Spleen (tissue), 11 donors: ENCODE data around the gene DBT. TPM values are rescaled to one million over a fixed set of nuclear protein-coding genes. Genes with fewer than 3 reads are reported as not detected.

Experiments
- DNase-seq: peaks from one replicate; pipeline ENCODE4 v3.0.0-alpha.2; 2020
- H3K27ac ChIP-seq, 8 donors: fragments of 200-600 bp; sonication (generic) in 7 of 8; 1 replicate in 4 of 8; 2 replicates in 4 of 8; pipeline versions ENCODE4 v1.5.0 to v1.8.0; 2016 to 2021; ENCODE audit warnings: inconsistent platforms in 4 of 8, mild to moderate bottlenecking in 4 of 8, moderate library complexity in 1 of 8
- H3K27me3 ChIP-seq, 7 donors: fragments of 200-600 bp; sonication (generic) in 6 of 7; replicated peaks in 1 of 7; 1 replicate in 4 of 7; 2 replicates in 3 of 7; pipeline versions ENCODE4 v1.5.0 to v1.8.0; 2016 to 2021; ENCODE audit warnings: inconsistent platforms in 3 of 7, mild to moderate bottlenecking in 1 of 7
- H3K36me3 ChIP-seq, 6 donors: fragments of 200-600 bp; sonication (generic) in 5 of 6; 1 replicate in 4 of 6; 2 replicates in 2 of 6; pipeline versions ENCODE4 v1.5.0 to v1.8.0; 2016 to 2021; ENCODE audit warnings: inconsistent platforms in 2 of 6
- H3K4me1 ChIP-seq, 6 donors: fragments of 200-600 bp; sonication (generic) in 5 of 6; 1 replicate in 3 of 6; 2 replicates in 3 of 6; pipeline versions ENCODE4 v1.5.0 to v1.8.0; 2016 to 2021; ENCODE audit warnings: inconsistent platforms in 3 of 6
- H3K4me3 ChIP-seq, 8 donors: fragments of 200-600 bp; sonication (generic) in 7 of 8; 1 replicate in 4 of 8; 2 replicates in 4 of 8; pipeline versions ENCODE4 v1.5.0 to v1.8.0; 2016 to 2021; ENCODE audit warnings: inconsistent platforms in 4 of 8, mild to moderate bottlenecking in 4 of 8, moderate library complexity in 2 of 8
- H3K9me3 ChIP-seq, 8 donors: fragments of 200-600 bp; sonication (generic) in 7 of 8; 1 replicate in 4 of 8; 2 replicates in 4 of 8; pipeline versions ENCODE4 v1.5.0 to v1.8.0; 2016 to 2021; ENCODE audit warnings: inconsistent platforms in 4 of 8
- POLR2A ChIP-seq, 3 donors: fragments of 450-650 bp; IDR thresholded peaks; one replicate each; pipeline ENCODE4 v1.5.1; 2017; ENCODE audit warnings: antibody characterized with exemption in 3 of 3, mild to moderate bottlenecking in 1 of 3
- POLR2AphosphoS5 ChIP-seq, 3 donors: sonication (generic); formaldehyde crosslinking; IDR thresholded peaks; one replicate each; pipeline ENCODE4 v1.5.1; 2017; ENCODE audit warnings: antibody characterized with exemption in 3 of 3
- WGBS, 5 donors: extraction: QIAGEN DNeasy Blood & Tissue Kit in 3 of 5; methylation state at CpG; one replicate each; pipeline versions ENCODE4 v1.1.5 to v1.1.7; 2013 to 2018; 5-methylcytosine and 5-hydroxymethylcytosine counted together
- intact Hi-C: fragments of 100-400 bp; cut with DNase I; formaldehyde crosslinking; loops from one replicate; pipeline ENCODE4 v1.15.0; 2023; ENCODE audit warnings: low total_unique reads
- polyA plus RNA-seq, 3 donors: library from polyadenylated mRNA; stranded (reverse); fragments of 200-250 nt; gene quantifications; one replicate each; pipeline ENCODE4 v1.2.1, GENCODE V29; 2013
- total RNA-seq, 7 donors: library from RNA; depleted of rRNA in 3 of 7; stranded (reverse); fragments of >200 nt in 3 of 7; fragmentation: NEBNext Ultra II Directional in 4 of 7; extraction: Animal tissue kit (Norgen Biotek cat#: 25700) in 4 of 7; gene quantifications; one replicate each; pipeline versions ENCODE4 v1.1.0 to v1.2.1, GENCODE V29; 2016 to 2021
- TF ChIP-seq, protein P1 (sequence below), 11 experiments: fragments of 200-600 bp in 7 of 11; fragments of 450-650 bp in 4 of 11; sonication (generic) in 4 of 11; IDR thresholded peaks in 8 of 11; conservative IDR thresholded peaks in 3 of 11; 1 replicate in 7 of 11; 2 replicates in 4 of 11; pipeline versions ENCODE4 v1.4.0 to v1.8.0; 2016 to 2021; ENCODE audit warnings: antibody characterized with exemption in 11 of 11, inconsistent platforms in 4 of 11, mild to moderate bottlenecking in 1 of 11
- donor health status: healthy with polysubstance abuse.
- donor health status: DM: no; HTN: no; CAD: no; lungs with moderate emphysema.
- donor health status: DM: no; HTN: no; CAD: no.
- donor health status: Bipolar disorder and iron deficiency.
- donor health status: healthy.
- donor health status: DM: no; HTN: no; CAD: no.
- donor health status: DM: yes; HTN: yes; CAD: no.

Gene DBT
- total and polyA plus RNA-seq, 10 donors: 1.8 to 13.4 (median 6.8) TPM

DNA sequence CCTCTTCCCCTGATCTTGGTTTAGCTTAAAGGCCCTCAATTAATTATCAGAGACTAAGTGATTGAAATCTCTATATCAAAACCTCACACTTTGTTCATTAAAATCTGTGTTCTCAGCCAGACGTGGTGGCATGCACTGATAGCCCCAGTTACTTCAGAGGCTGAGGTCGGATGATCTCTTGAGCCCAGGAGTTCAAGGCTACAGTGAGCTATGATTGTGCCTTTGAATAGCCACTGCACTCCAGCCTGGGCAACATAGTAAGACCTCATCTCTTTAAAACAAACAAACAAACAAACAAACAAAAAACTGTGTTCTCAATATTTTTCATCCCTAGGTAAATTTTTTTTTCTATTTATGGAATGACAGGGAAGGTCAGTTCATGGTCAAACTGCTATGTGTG is 98.0 kb downstream of the DBT start:
- intact Hi-C loops: no loop called here
- Histone ChIP-seq H3K36me3 (peaks cover 0 to 43% (median 28%) of the 10 kb centered on the region in 6 donors), H3K27ac (peak overlapping the region in 2 of 8 donors; percentile 31 to 33), H3K4me3 (no peak overlapping the region), H3K9me3 (no peaks in the 10 kb centered on the region), H3K4me1 (peaks cover 0 to 14% (median 10%) of the 10 kb centered on the region in 6 donors), H3K27me3 (no peaks in the 10 kb centered on the region)
- no peak for DNase-seq
- WGBS, 5 donors: 46 to 75% (median 68%) methylated on average over 2 of the region's 2 CpGs
- no peak for TF ChIP-seq POLR2A (IDR thresholded peaks at IDR 0.05)
- TF ChIP-seq, protein P1, sequence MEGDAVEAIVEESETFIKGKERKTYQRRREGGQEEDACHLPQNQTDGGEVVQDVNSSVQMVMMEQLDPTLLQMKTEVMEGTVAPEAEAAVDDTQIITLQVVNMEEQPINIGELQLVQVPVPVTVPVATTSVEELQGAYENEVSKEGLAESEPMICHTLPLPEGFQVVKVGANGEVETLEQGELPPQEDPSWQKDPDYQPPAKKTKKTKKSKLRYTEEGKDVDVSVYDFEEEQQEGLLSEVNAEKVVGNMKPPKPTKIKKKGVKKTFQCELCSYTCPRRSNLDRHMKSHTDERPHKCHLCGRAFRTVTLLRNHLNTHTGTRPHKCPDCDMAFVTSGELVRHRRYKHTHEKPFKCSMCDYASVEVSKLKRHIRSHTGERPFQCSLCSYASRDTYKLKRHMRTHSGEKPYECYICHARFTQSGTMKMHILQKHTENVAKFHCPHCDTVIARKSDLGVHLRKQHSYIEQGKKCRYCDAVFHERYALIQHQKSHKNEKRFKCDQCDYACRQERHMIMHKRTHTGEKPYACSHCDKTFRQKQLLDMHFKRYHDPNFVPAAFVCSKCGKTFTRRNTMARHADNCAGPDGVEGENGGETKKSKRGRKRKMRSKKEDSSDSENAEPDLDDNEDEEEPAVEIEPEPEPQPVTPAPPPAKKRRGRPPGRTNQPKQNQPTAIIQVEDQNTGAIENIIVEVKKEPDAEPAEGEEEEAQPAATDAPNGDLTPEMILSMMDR (IDR thresholded peaks at IDR 0.05 in 8 of 11, conservative IDR thresholded peaks at IDR 0.05 in 3 of 11): no peak
- no peak for TF ChIP-seq POLR2AphosphoS5 (IDR thresholded peaks at IDR 0.05)

- H3K36me3 ChIP-seq: peaks cover 0 to 81% (median 66%) of the 10 kb centered on the region in 6 donors
- no peak overlapping the region for H3K27ac ChIP-seq
- intact Hi-C loops: no loop called here
- H3K9me3 ChIP-seq: no peaks in the 10 kb centered on the region
- no peak for DNase-seq
- TF ChIP-seq POLR2AphosphoS5 (IDR thresholded peaks at IDR 0.05) (no peak), POLR2A (IDR thresholded peaks at IDR 0.05) (no peak)
- TF ChIP-seq, protein P1 (IDR thresholded peaks at IDR 0.05 in 8 of 11, conservative IDR thresholded peaks at IDR 0.05 in 3 of 11): no peak
- whole genome bisulfite sequencing, 5 donors: 92 to 95% (median 92%) methylated on average over 4 of the region's 4 CpGs
- no peaks in the 10 kb centered on the region for H3K27me3 ChIP-seq
- peaks cover 0 to 14% (median 10%) of the 10 kb centered on the region in 6 donors for H3K4me1 ChIP-seq
- no peak overlapping the region for H3K4me3 ChIP-seq
Measured at GRCh38 chr1:100147875-100148274, 101.8 kb downstream of the DBT start.

- H3K36me3 ChIP-seq: peaks cover 0 to 90% (median 75%) of the 10 kb centered on the region in 6 donors
- H3K9me3 ChIP-seq: no peaks in the 10 kb centered on the region
- 95 to 100% (median 98%) methylated on average over 1 of the region's 1 CpG for WGBS, 5 donors
- H3K4me1 ChIP-seq: peaks cover 0 to 8% (median 3%) of the 10 kb centered on the region in 6 donors
- H3K27ac ChIP-seq: no peak overlapping the region
- TF ChIP-seq POLR2AphosphoS5 (IDR thresholded peaks at IDR 0.05): no peak
- TF ChIP-seq, protein P1 (IDR thresholded peaks at IDR 0.05 in 8 of 11, conservative IDR thresholded peaks at IDR 0.05 in 3 of 11): no peak
- TF ChIP-seq POLR2A (IDR thresholded peaks at IDR 0.05): no peak
- no peaks in the 10 kb centered on the region for H3K27me3 ChIP-seq
- intact Hi-C loops: no loop called here
- H3K4me3 ChIP-seq: no peak overlapping the region
- no peak for DNase-seq
Measured at GRCh38 chr1:100146958-100147357, 102.7 kb downstream of the DBT start.

GRCh38 chr1:100145116-100145515 is 104.5 kb downstream of the DBT start:
- Histone ChIP-seq H3K27ac (no peak overlapping the region), H3K36me3 (peaks cover 0 to 100% (median 91%) of the 10 kb centered on the region in 6 donors), H3K4me3 (no peak overlapping the region), H3K9me3 (no peaks in the 10 kb centered on the region), H3K27me3 (no peaks in the 10 kb centered on the region), H3K4me1 (no peaks in the 10 kb centered on the region)
- intact Hi-C loops: no loop called here
- WGBS, 5 donors: 94 to 97% (median 95%) methylated on average over 3 of the region's 3 CpGs
- TF ChIP-seq, protein P1 (IDR thresholded peaks at IDR 0.05 in 8 of 11, conservative IDR thresholded peaks at IDR 0.05 in 3 of 11): no peak
- TF ChIP-seq POLR2A (IDR thresholded peaks at IDR 0.05) (no peak), POLR2AphosphoS5 (IDR thresholded peaks at IDR 0.05) (no peak)
- DNase-seq: no peak
